ENCODE results near the gene RPS6KB2. TPM values are rescaled to one million over a fixed set of nuclear protein-coding genes. Genes with fewer than 3 reads are reported as not detected.

RPS6KB2 gene
- total RNA-seq, 1 donor from 2014 or later: 33.0 TPM

Other genes with a start within 250 kb of the RPS6KB2 start
- gene GRK2, start 162.0 kb upstream of the RPS6KB2 start, total RNA-seq (ENCODE audit: insufficient read depth, low replicate concordance): 46.2 TPM
- gene ANKRD13D, start 139.2 kb upstream of the RPS6KB2 start, total RNA-seq (ENCODE audit: insufficient read depth, low replicate concordance): 31.1 TPM
- gene SSH3, start 125.0 kb upstream of the RPS6KB2 start, total RNA-seq (ENCODE audit: insufficient read depth, low replicate concordance): 7.5 TPM
- 52.7 TPM for gene POLD4, start 74.9 kb upstream of the RPS6KB2 start, total RNA-seq (ENCODE audit: insufficient read depth, low replicate concordance)
- gene CLCF1, start 54.9 kb upstream of the RPS6KB2 start, total RNA-seq (ENCODE audit: insufficient read depth, low replicate concordance): 11.1 TPM
- gene RAD9A, start 36.5 kb upstream of the RPS6KB2 start, total RNA-seq (ENCODE audit: insufficient read depth, low replicate concordance): 9.4 TPM
- 50.1 TPM for gene PPP1CA, start 26.6 kb upstream of the RPS6KB2 start, total RNA-seq (ENCODE audit: insufficient read depth, low replicate concordance)
- gene TBC1D10C, start 24.4 kb upstream of the RPS6KB2 start, total RNA-seq (ENCODE audit: insufficient read depth, low replicate concordance): 0.72 TPM
- 1.2 TPM for gene CARNS1, start 12.8 kb upstream of the RPS6KB2 start, total RNA-seq (ENCODE audit: insufficient read depth, low replicate concordance)
- gene PTPRCAP, start 9.2 kb downstream of the RPS6KB2 start, total RNA-seq (ENCODE audit: insufficient read depth, low replicate concordance): 9.9 TPM
- 35.2 TPM for gene CORO1B, start 15.0 kb downstream of the RPS6KB2 start, total RNA-seq (ENCODE audit: insufficient read depth, low replicate concordance)
- not detected for gene GPR152, start 24.2 kb downstream of the RPS6KB2 start, total RNA-seq (ENCODE audit: insufficient read depth, low replicate concordance)
- 0.96 TPM for gene CABP4, start 26.9 kb downstream of the RPS6KB2 start, total RNA-seq (ENCODE audit: insufficient read depth, low replicate concordance)
- 10.6 TPM for gene TMEM134, start 40.8 kb downstream of the RPS6KB2 start, total RNA-seq (ENCODE audit: insufficient read depth, low replicate concordance)
- 78.0 TPM for gene AIP, start 54.5 kb downstream of the RPS6KB2 start, total RNA-seq (ENCODE audit: insufficient read depth, low replicate concordance)
- 28.6 TPM for gene PITPNM1, start 76.9 kb downstream of the RPS6KB2 start, total RNA-seq (ENCODE audit: insufficient read depth, low replicate concordance)
- gene CDK2AP2, start 79.7 kb downstream of the RPS6KB2 start, total RNA-seq (ENCODE audit: insufficient read depth, low replicate concordance): 17.3 TPM
- not detected for gene CABP2, start 95.0 kb downstream of the RPS6KB2 start, total RNA-seq (ENCODE audit: insufficient read depth, low replicate concordance)
- 587 TPM for gene GSTP1, start 155.3 kb downstream of the RPS6KB2 start, total RNA-seq (ENCODE audit: insufficient read depth, low replicate concordance)
- 111 TPM for gene NDUFV1, start 178.4 kb downstream of the RPS6KB2 start, total RNA-seq (ENCODE audit: insufficient read depth, low replicate concordance)
- gene NUDT8, start 201.4 kb downstream of the RPS6KB2 start, total RNA-seq (ENCODE audit: insufficient read depth, low replicate concordance): 2.2 TPM
- gene TBX10, start 211.3 kb downstream of the RPS6KB2 start, total RNA-seq (ENCODE audit: insufficient read depth, low replicate concordance): not detected
- gene ACY3, start 222.2 kb downstream of the RPS6KB2 start, total RNA-seq (ENCODE audit: insufficient read depth, low replicate concordance): not detected
- gene ALDH3B2, start 246.1 kb downstream of the RPS6KB2 start, total RNA-seq (ENCODE audit: insufficient read depth, low replicate concordance): 0.48 TPM

Data from umbilical cord (tissue), 1 donor.